ENCODE results near the gene SH3GL1.
"Not testable (repeated sequence)": the region's sequence is repeated elsewhere in the genome, so short reads cannot be mapped to it uniquely, and the experiment has no call there.

The SH3GL1 gene

GRCh38 chr19:4338441-4339355, 61.6 kb downstream of the SH3GL1 start, which contains the start of gene STAP2:
Gene STAP2, minus strand, starts transcription at chr19:4338827. Its CDS starts 74 bp downstream, at chr19:4338753.
- DNase-seq: no peak

- no peak for DNase-seq
These were observed 62.4 kb downstream of the SH3GL1 start for GRCh38 chr19:4337906-4338440.

GRCh38 chr19:4334929-4335570, 65.3 kb downstream of the SH3GL1 start:
- DNase-seq: no peak

GRCh38 chr19:4329858-4330257, 70.5 kb downstream of the SH3GL1 start:
- DNase-seq: no peak

GRCh38 chr19:4328991-4329681, 71.2 kb downstream of the SH3GL1 start:
- not testable (repeated sequence) for DNase-seq

- no peak for DNase-seq
These were observed 71.9 kb downstream of the SH3GL1 start for GRCh38 chr19:4328243-4328990.

GRCh38 chr19:4327877-4328242, 72.5 kb downstream of the SH3GL1 start:
- no peak for DNase-seq

- no peak for DNase-seq
These were observed 73.0 kb downstream of the SH3GL1 start for GRCh38 chr19:4327252-4327876.

- no peak for DNase-seq
These were observed 73.5 kb downstream of the SH3GL1 start for GRCh38 chr19:4326837-4327251.

- DNase-seq: no peak
These were observed 74.0 kb downstream of the SH3GL1 start for GRCh38 chr19:4326215-4326836.

- DNase-seq: no peak
These were observed 76.1 kb downstream of the SH3GL1 start for GRCh38 chr19:4324228-4324627.

- DNase-seq: no peak
These were observed 76.7 kb downstream of the SH3GL1 start for GRCh38 chr19:4323692-4324091.

- no peak for DNase-seq
These were observed 77.2 kb downstream of the SH3GL1 start for GRCh38 chr19:4322942-4323665.

- DNase-seq: no peak
These were observed 79.9 kb downstream of the SH3GL1 start for GRCh38 chr19:4320419-4320818.

- DNase-seq: no peak
These were observed 81.2 kb downstream of the SH3GL1 start for GRCh38 chr19:4319067-4319718.

GRCh38 chr19:4318460-4318859, 81.9 kb downstream of the SH3GL1 start:
- DNase-seq: no peak

- no peak for DNase-seq
These were observed 83.4 kb downstream of the SH3GL1 start for GRCh38 chr19:4316956-4317355.

GRCh38 chr19:4313847-4314490, 86.4 kb downstream of the SH3GL1 start:
- DNase-seq: no peak

Data from DMS79 (cell line).